ENCODE data around the gene FMN1. TPM values are rescaled to one million over a fixed set of nuclear protein-coding genes. Genes with fewer than 3 reads are reported as not detected.
A peak's percentile ranks its signal among the peaks of the same experiment; 100 is the strongest.

Gene FMN1
- polyA plus RNA-seq, 2 of the 4 experiments (the other 2 are of a cell fraction): 0.53 to 2.2 TPM

GRCh38 chr15:32979710-32980109 lies 214.8 kb downstream of the FMN1 start:
- no peak for TF ChIP-seq POLR2AphosphoS2 (conservative IDR thresholded peaks at IDR 0.05; ENCODE audit: low read length)
- no peak for TF ChIP-seq RAD21 (conservative IDR thresholded peaks at IDR 0.05 in 1 of 2, IDR thresholded peaks at IDR 0.05 in 1 of 2)
- no peak for TF ChIP-seq FOXS1 (CRISPR knock-in tag; IDR thresholded peaks at IDR 0.05)
- TF ChIP-seq ATOH8 (CRISPR knock-in tag; IDR thresholded peaks at IDR 0.05; ENCODE audit: low read depth): no peak
- TF ChIP-seq, protein P1, sequence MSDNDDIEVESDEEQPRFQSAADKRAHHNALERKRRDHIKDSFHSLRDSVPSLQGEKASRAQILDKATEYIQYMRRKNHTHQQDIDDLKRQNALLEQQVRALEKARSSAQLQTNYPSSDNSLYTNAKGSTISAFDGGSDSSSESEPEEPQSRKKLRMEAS (IDR thresholded peaks at IDR 0.05): no peak
- no peak for TF ChIP-seq MAFK (IDR thresholded peaks at IDR 0.05; ENCODE audit: partially characterized antibody)
- no peak for TF ChIP-seq HDAC2 (IDR thresholded peaks at IDR 0.05)
- TF ChIP-seq, protein P2, sequence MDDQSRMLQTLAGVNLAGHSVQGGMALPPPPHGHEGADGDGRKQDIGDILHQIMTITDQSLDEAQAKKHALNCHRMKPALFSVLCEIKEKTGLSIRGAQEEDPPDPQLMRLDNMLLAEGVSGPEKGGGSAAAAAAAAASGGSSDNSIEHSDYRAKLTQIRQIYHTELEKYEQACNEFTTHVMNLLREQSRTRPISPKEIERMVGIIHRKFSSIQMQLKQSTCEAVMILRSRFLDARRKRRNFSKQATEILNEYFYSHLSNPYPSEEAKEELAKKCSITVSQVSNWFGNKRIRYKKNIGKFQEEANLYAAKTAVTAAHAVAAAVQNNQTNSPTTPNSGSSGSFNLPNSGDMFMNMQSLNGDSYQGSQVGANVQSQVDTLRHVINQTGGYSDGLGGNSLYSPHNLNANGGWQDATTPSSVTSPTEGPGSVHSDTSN (IDR thresholded peaks at IDR 0.05): no peak
- ChIA-PET CTCF (interaction anchor here (0.7 to 2.0 kb wide), 8 partner anchors 9 to 331 kb away, joined by 3 to 9 read pairs (median 3); no protein-coding TSS in a partner anchor), POLR2A (interaction anchor here (0.6 kb wide), 1 partner anchor 136 kb away, joined by 3 read pairs; no protein-coding TSS in a partner anchor)
- 65% methylated on average over 3 of the region's 3 CpGs for WGBS (ENCODE audit: missing lambda C conversion rate)
- DNase-seq (ENCODE audit: low read depth in 1 of 2, low spot score in 1 of 2) (no peak), ATAC-seq (no peak), FAIRE-seq (peak; percentile 28)
- Histone ChIP-seq H3K4me3 (no peak overlapping the region), H3K27ac (no peak overlapping the region), H3K4me1 (no peaks in the 10 kb centered on the region), H3K9me3 (no peaks in the 10 kb centered on the region), H3K4me2 (no peak overlapping the region)

GRCh38 chr15:32977506-32977905 lies 217.0 kb downstream of the FMN1 start:
- POLR2A ChIA-PET: no interaction called here
- H3K4me1 ChIP-seq: no peaks in the 10 kb centered on the region
- CTCF ChIA-PET: interaction anchor here (0.6 to 2.6 kb wide), 3 partner anchors 17 to 315 kb away, joined by 3 to 12 read pairs (median 8); no protein-coding TSS in a partner anchor
- H3K27ac ChIP-seq: no peak overlapping the region
- DNase-seq (ENCODE audit: low read depth in 1 of 2, low spot score in 1 of 2): no peak
- TF ChIP-seq GATA3 (IDR thresholded peaks at IDR 0.05; ENCODE audit: borderline replicate concordance) (no peak), MYC (IDR thresholded peaks at IDR 0.05; ENCODE audit: borderline replicate concordance, low read length) (no peak), ESRRA (IDR thresholded peaks at IDR 0.05; ENCODE audit: borderline replicate concordance, low read length) (no peak), POLR2AphosphoS2 (conservative IDR thresholded peaks at IDR 0.05; ENCODE audit: low read length) (no peak), NFE2L2 (conservative IDR thresholded peaks at IDR 0.05; ENCODE audit: low read length) (no peak), PHF8 (IDR thresholded peaks at IDR 0.05; ENCODE audit: borderline replicate concordance, low read depth) (no peak)
- TF ChIP-seq, protein P3, sequence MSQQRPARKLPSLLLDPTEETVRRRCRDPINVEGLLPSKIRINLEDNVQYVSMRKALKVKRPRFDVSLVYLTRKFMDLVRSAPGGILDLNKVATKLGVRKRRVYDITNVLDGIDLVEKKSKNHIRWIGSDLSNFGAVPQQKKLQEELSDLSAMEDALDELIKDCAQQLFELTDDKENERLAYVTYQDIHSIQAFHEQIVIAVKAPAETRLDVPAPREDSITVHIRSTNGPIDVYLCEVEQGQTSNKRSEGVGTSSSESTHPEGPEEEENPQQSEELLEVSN (IDR thresholded peaks at IDR 0.05; ENCODE audit: borderline replicate concordance, low read depth): no peak
- ATAC-seq: no peak
- peak; percentile 70 for FAIRE-seq
- H3K4me2 ChIP-seq: no peak overlapping the region
- H3K9me3 ChIP-seq: no peaks in the 10 kb centered on the region
- H3K4me3 ChIP-seq: no peak overlapping the region
- WGBS (ENCODE audit: missing lambda C conversion rate): 74% methylated on average over 1 of the region's 1 CpG

DNA sequence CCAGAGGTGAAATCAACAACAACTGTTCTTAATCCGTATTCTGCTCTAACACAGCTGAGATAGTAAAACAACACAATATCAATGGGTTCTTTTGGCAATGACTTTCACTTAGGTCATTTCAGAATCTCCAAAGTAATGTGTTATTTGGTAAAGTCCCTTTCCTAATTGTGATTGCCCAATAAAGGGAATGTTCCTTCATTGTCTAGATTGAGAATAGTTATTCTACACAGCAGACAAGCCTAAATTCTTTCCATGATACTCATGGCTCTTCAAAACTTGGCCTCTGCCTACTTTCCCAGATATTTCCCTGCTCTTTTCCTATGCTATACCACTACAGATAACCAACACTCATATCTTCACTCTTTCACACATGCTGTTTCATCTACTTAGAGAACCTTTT lies 219.8 kb downstream of the FMN1 start:
- TF ChIP-seq, protein P1 (IDR thresholded peaks at IDR 0.05): no peak
- no peak for TF ChIP-seq TP53 (CRISPR knock-in tag; IDR thresholded peaks at IDR 0.05)
- TF ChIP-seq EP300 (IDR thresholded peaks at IDR 0.05): no peak
- TF ChIP-seq HDAC2 (IDR thresholded peaks at IDR 0.05): no peak
- no peak for TF ChIP-seq CHD4 (IDR thresholded peaks at IDR 0.05; ENCODE audit: borderline replicate concordance)
- no peak for TF ChIP-seq TFCP2L1 (CRISPR knock-in tag; IDR thresholded peaks at IDR 0.05)
- no peak for TF ChIP-seq RNF2 (IDR thresholded peaks at IDR 0.05; ENCODE audit: borderline replicate concordance, low read depth)
- TF ChIP-seq CEBPB (IDR thresholded peaks at IDR 0.05): no peak
- TF ChIP-seq KDM1A (IDR thresholded peaks at IDR 0.05; ENCODE audit: low read depth): no peak
- TF ChIP-seq ZNF302 (CRISPR knock-in tag; IDR thresholded peaks at IDR 0.05): no peak
- H3K4me2 ChIP-seq: no peak overlapping the region
- ChIA-PET CTCF (no interaction called here), POLR2A (no interaction called here)
- no peak overlapping the region for H3K27ac ChIP-seq
- no peaks in the 10 kb centered on the region for H3K9me3 ChIP-seq
- FAIRE-seq (peak; percentile 23), ATAC-seq (no peak), DNase-seq (ENCODE audit: low read depth in 1 of 2, low spot score in 1 of 2) (no peak)
- H3K4me3 ChIP-seq: no peak overlapping the region
- WGBS (ENCODE audit: missing lambda C conversion rate): 82% methylated on average over 1 of the region's 1 CpG
- no peaks in the 10 kb centered on the region for H3K4me1 ChIP-seq

Data from A549 (cell line).